Measurements from ENCODE around the gene RXRG.

DNA sequence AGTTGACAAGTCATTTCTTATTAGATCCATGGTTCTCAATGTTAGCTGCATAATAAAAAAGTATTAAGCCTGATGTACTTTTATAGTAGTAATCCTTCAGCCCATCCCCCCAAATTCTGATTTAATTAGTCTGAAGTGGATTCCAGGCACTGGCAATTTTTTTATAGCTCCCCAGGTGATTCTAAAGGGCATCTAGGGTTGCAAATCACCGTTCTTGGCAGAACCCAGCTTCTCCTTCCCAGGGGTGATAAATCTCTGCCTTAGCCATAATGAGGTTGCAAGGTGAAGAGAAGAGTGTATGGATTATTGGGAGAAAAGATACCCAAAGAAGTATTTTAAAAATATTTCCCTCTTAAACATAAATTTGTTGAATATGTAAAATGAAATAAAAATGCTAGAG is 43.0 kb upstream of the RXRG start:
- TF ChIP-seq, protein P1, sequence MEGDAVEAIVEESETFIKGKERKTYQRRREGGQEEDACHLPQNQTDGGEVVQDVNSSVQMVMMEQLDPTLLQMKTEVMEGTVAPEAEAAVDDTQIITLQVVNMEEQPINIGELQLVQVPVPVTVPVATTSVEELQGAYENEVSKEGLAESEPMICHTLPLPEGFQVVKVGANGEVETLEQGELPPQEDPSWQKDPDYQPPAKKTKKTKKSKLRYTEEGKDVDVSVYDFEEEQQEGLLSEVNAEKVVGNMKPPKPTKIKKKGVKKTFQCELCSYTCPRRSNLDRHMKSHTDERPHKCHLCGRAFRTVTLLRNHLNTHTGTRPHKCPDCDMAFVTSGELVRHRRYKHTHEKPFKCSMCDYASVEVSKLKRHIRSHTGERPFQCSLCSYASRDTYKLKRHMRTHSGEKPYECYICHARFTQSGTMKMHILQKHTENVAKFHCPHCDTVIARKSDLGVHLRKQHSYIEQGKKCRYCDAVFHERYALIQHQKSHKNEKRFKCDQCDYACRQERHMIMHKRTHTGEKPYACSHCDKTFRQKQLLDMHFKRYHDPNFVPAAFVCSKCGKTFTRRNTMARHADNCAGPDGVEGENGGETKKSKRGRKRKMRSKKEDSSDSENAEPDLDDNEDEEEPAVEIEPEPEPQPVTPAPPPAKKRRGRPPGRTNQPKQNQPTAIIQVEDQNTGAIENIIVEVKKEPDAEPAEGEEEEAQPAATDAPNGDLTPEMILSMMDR (IDR thresholded peaks at IDR 0.05), result no peak
- TF ChIP-seq POLR2A (IDR thresholded peaks at IDR 0.05), result no peak

All from adrenal gland (tissue), 5 donors.